Measurements from ENCODE around the gene UNC119.

GRCh38 chr17:28536532-28537218 lies 15.7 kb downstream of the UNC119 start:
- no peak for TF ChIP-seq CTCF (IDR thresholded peaks at IDR 0.05; ENCODE audit: low read depth, low read length, poor library complexity, severe bottlenecking)
- TF ChIP-seq EZH2phosphoT487 (IDR thresholded peaks at IDR 0.05; ENCODE audit: borderline replicate concordance, low read length), result no peak
